Panc1 (cell line): ENCODE data around the gene CTRB2.

ENCODE experiments used
- CTCF ChIP-seq: fragments of 450-650 bp; IDR thresholded peaks from 2 replicates; pipeline ENCODE4 v1.5.1; 2017; ENCODE audit warnings: mild to moderate bottlenecking
- SIN3A ChIP-seq: IDR thresholded peaks from 2 replicates; pipeline ENCODE4 v1.6.1; 2012; ENCODE audit warnings: low read depth, mild to moderate bottlenecking, low read length, moderate library complexity, borderline replicate concordance; ENCODE audit not compliant: insufficient read depth

DNA sequence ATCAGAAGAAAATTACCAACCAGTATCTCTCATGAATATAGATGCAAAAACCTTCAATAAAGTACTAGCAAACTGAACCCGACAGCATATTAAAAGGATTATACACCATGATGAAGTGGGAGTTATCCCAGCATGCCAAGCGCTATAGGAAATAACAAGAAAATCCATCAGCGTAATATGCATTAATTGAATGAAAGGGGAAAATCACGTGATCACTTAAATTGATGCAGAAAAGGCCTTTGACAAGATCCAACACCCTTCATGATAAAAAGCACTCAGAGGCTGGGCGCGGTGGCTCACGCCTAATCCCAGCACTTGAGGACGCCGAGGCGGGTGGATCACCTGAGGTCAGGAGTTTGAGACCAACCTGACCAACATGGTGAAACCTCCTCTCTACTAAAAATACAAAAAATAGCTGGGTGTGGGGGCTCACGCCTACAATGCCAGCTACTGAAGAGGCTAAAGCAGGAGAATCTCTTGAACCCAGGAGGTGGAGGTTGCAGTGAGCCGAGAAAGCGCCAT, 4.8 kb downstream of the CTRB2 start:
- no peak for TF ChIP-seq CTCF
- TF ChIP-seq SIN3A, result no peak
